RPMI7951 (cell line): ENCODE results near the gene MCU. TPM values are rescaled to one million over a fixed set of nuclear protein-coding genes. Genes with fewer than 3 reads are reported as not detected.
"Not testable (repeated sequence)": the region's sequence is repeated elsewhere in the genome, so short reads cannot be mapped to it uniquely, and the experiment has no call there.

Experiments used
- DNase-seq: peaks from one replicate; pipeline ENCODE4 v3.0.0-alpha.2; 2012; ENCODE audit warnings: low read depth
- total RNA-seq: library from RNA; depleted of rRNA; stranded (reverse); fragments of >200 nt; shearing (Covaris generic); gene quantifications from 2 replicates; pipeline ENCODE4 v1.2.3, GENCODE V29; 2014

Gene MCU
- total RNA-seq, 1 experiment from 2014 or later, result 31.1 TPM

- DNase-seq, result no peak
Observed at GRCh38 chr10:72761498-72761897, 69.6 kb downstream of the MCU start.

DNA sequence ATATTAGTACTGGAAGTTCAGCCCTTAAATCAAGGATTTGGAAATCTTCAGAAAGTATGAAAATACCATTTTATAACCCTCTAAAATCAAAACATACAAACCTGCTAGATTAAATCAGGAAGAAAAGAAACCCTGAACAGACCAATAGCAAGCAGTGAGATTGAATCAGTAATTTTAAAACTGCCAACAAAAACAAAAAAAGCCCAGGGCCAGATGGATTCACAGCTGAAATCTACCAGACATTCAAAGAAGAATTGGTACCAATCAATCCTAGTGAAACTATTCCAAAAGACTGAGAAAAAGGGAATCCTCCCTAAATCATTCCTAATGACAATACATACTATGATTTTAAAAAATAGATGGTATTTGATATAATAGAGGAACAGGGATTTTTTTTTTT lies 70.1 kb downstream of the MCU start:
- no peak for DNase-seq

- no peak for DNase-seq
Observed at GRCh38 chr10:72763201-72763600, 71.3 kb downstream of the MCU start.

GRCh38 chr10:72764151-72764550 lies 72.2 kb downstream of the MCU start:
- peak; percentile 61 for DNase-seq

DNA sequence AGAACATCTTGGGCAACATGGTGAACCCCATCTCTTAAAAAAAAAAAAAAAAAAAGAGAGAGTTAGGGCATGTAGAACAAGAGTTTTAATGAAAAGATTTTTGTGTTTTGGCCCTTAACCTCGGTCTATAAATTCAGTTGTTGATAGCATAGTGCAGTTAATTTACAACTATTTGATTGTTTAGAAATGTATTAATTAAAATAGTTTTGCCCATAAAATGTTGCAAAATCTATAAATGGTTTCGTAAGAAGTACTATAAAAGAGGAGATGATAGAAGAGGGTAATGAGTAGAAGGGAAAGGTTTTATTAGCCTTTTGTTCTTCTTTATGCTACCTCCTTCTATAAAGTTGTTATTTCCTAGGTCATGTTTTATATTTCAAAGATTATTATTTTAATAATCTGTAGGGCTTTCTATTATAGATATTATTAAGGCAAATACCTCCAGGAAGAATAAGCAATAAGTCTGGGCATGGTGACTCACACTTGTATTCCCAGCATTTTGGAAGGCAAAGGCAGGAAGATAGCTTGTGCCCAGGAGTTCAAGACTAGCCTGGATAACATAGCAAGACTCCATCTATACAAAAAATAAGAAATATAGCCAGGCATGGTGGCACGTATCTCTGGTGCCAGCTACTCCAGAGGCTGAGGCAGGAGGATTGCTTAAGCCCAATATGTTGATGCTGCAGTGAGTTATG lies 73.3 kb downstream of the MCU start:
- DNase-seq, result no peak

- DNase-seq, result not testable (repeated sequence)
Observed at GRCh38 chr10:72771195-72771594, 79.3 kb downstream of the MCU start.

GRCh38 chr10:72772031-72772430 lies 80.1 kb downstream of the MCU start:
- no peak for DNase-seq

DNA sequence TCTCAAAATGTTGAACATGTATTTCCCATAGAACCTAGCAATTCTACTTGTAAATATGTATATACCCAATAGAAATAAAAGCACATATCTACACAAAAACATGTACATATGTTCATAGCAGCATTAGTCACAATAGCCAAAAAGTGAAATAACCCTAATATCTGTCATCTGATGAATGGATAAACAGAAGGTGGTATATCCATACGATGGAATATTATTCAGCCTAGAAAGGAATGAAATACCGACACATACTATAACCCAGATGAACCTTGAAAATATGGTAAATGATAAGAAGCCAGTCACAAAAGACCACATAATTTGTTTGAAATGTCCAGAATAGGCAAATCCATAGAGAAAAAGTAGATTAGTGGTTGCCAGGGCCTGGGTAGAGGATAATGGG lies 87.9 kb downstream of the MCU start:
- DNase-seq, result no peak

GRCh38 chr10:72782649-72783330 lies 90.8 kb downstream of the MCU start:
- DNase-seq, result no peak

- no peak for DNase-seq
Observed at GRCh38 chr10:72783410-72783833, 91.5 kb downstream of the MCU start.

DNA sequence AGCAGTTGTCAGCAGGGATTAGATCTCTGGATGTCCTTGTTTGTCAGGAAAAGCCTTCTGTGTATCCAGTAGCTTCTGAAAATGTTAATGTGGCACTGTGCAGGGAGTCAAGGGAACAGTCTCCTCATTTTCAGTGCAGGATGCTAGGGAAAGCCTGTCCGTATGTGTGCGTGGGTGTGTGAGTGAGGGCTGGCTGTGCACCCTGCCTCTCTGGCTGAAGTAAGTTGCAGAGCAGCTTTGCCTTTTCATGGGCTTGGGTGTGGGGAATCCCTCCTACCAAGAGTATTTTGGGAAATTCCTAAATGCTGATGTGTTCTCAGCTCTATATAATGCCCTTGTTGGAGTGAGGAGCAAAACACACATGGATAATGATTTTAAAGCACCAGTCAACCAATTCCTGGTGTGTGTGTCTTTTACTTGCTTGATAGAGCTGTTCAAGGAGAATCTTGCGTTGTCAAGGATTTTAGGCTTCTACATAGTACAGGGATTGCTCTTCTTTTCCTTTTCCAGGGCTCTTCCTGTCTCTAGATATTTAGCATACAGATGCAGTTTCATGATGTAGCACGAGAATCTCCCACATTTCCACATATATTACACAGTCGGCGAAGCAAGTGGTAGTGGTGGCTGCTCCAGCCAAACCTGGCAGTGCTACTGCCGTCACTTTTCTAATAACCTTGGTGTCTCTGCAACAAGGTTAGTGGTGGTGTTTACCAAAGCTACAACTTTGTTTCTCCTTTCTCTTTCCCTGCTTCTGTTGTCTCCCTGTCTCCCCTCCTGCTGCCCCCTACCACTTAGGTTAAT lies 92.8 kb downstream of the MCU start:
- DNase-seq, result peak; percentile 82

DNA sequence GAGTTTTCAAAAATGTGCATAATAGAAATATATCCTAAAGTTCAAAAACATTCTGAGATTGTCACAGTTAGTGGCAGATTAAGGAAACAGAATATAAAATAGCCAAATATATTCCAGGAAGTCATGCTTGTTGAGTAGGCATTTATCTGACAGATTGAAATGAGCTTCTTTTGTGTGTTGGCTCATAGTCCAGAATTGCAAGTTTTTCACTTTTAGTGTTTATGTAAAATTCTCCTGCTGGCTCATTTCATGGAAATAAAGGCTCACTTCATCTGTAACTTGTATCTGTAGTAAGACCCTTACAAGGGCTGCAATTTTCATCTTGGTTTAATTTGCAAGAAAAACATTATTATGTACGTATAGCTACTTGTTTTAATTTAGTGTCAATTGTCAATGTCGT lies 93.5 kb downstream of the MCU start:
- DNase-seq, result no peak

DNA sequence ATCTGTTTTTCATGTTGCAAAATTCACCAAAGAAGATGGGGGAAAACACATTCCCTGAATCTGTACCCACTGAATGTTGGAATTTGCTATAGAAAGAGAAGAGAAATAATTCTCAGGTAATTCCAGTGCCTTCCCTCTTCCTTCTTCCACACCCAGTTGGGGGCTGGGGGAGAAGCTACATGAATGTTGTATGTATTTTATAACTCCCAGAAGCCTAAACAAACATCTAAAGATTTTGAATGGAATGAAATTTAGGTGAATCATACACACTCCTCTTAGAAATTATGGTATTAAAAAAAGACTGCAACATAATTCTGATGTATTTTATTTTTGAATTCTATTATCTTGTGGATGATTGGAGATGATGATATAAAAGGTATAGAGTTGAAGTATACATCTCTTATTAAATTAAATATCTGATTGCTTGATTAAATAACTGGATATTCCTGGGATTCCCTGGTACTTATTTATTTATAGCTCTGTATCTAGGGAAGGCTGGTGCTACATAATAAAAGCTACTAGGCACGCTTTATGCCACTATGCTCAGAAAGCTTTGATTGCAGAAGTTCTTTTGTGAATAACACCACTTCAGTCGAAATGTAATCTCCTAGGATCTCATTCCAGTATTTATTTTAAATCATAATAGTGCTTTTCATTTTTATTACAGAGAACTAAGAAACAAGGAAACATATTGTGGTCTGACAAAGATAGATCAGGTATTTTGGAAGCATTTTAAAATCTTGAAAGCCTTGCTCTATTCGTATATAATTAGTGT lies 98.5 kb downstream of the MCU start:
- DNase-seq, result no peak

DNA sequence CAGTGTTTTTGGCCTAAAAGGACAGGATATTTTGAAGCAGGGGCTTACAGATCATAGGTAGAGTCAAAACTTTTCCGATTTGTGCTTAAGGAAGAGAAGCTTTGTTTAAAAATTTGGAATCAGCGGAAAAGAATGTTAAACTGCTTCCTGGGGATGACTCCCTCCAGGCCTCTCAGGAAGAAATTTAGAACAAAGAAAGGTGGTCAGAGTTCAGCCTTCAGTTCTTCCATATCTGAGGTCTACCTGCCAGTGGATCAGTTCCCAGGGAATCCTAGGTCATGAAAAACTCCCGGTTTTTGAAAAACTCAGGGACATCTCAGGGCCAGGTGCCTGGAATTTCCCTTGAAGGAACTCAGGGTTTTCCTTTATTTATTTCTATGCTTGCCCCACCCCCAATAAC lies 100.3 kb downstream of the MCU start:
- no peak for DNase-seq

DNA sequence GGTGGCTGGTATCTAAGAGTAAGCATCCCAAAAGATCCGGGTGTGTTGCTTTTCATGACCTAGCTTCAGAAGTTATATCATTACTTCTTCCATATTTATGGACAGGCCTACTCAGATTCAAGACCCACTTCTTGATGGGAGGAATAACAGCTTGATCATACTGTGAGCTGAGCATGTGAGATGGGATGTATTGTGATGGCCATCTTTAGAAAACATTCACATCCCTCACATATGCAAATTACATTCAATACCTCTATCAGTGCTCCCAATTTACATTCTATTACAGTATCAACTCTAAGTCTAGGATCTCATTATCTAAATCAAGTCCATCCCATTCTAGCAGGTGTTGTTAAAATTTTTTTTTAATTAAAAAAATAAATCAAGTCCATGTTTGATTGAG lies 101.8 kb downstream of the MCU start:
- DNase-seq, result no peak

GRCh38 chr10:72794260-72794659 lies 102.3 kb downstream of the MCU start:
- DNase-seq, result peak; percentile 55

GRCh38 chr10:72796042-72796441 lies 104.1 kb downstream of the MCU start:
- DNase-seq, result peak; percentile 53

DNA sequence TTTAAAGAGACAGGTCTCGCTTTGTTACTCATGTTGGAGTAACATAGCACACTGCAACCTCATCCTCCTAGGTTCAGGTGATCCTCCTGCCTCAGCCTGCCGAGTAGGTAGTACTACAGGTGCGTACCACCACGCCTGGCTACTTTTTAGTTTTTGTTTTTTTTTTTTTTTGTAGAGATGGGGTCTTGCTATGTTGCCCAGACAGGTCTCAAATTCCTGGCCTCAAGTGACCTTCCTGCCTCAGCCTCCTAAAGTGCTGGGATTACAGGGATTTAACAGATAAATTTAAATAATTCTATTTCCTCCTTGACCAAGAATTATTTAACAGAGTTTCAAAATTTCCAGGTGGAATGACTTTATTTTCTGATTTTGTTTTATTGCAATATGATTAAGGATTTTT lies 104.6 kb downstream of the MCU start:
- DNase-seq, result no peak

- DNase-seq, result no peak
Observed at GRCh38 chr10:72800000-72800740, 108.2 kb downstream of the MCU start.

GRCh38 chr10:72800741-72801092 lies 108.8 kb downstream of the MCU start:
- DNase-seq, result no peak

DNA sequence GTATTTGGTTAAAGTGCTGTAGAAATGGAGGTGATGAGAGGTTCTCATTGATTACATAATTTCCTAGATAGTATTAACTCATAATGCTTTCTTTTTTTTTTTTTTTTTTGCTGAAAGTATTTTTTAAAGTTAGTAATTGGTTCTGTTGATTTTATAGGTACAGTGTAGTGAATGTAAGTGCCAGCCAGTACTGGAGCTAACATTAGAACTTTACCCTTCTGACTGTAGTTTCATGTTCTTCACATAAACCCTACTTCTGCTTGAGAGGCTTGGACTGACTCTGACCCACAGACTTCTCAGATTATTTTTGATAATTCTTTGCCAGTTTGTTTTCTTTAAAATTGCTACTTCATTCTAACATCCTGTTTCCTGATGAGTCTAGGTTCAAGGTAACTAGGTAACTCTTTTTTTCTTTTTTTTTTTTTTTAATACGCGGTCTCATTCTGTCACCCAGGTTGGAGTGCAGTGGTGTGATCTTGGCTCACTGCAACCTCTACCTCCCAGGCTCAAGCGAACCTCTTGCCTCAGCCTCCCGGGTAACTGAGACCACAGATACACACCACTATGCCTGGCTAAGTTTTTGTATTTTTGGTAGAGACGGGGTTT lies 109.4 kb downstream of the MCU start:
- no peak for DNase-seq
